Ovary (tissue), 9 donors: ENCODE results near the gene MRPL14. TPM values are rescaled to one million over a fixed set of nuclear protein-coding genes. Genes with fewer than 3 reads are reported as not detected.
"Not testable (repeated sequence)": the region's sequence is repeated elsewhere in the genome, so short reads cannot be mapped to it uniquely, and the experiment has no call there.

ENCODE experiments used
- DNase-seq, 5 donors: peaks; one replicate each; pipeline ENCODE4 v3.0.0-alpha.2; 2019 to 2020
- H3K27ac ChIP-seq, 2 donors: fragments of 200-600 bp; one replicate each; pipeline versions ENCODE4 v1.5.1 to v1.8.0; 2019 to 2022
- H3K27me3 ChIP-seq: fragments of 200-600 bp; one replicate; pipeline ENCODE4 v1.8.0; 2022
- H3K36me3 ChIP-seq: fragments of 200-600 bp; sonication (generic); one replicate; pipeline ENCODE4 v1.5.1; 2019
- H3K4me1 ChIP-seq: one replicate; pipeline ENCODE4 v1.8.1; 2013; ENCODE audit warnings: mild to moderate bottlenecking, moderate library complexity; ENCODE audit not compliant: insufficient read depth
- H3K4me3 ChIP-seq: fragments of 200-600 bp; sonication (generic); one replicate; pipeline ENCODE4 v1.5.1; 2017
- H3K9me3 ChIP-seq, 2 donors: fragments of 200-600 bp in 1 of 2; sonication (generic) in 1 of 2; one replicate each; pipeline versions ENCODE4 v1.5.1 to v1.8.1; 2013 to 2019; ENCODE audit warnings: mild to moderate bottlenecking in 1 of 2, moderate library complexity in 1 of 2
- EP300 ChIP-seq: sonication (generic); formaldehyde crosslinking; IDR thresholded peaks from one replicate; pipeline ENCODE4 v1.6.1; 2017; ENCODE audit warnings: antibody characterized with exemption
- POLR2A ChIP-seq: fragments of 450-650 bp; IDR thresholded peaks from one replicate; pipeline ENCODE4 v1.6.1; 2017; ENCODE audit warnings: antibody characterized with exemption, mild to moderate bottlenecking, moderate library complexity
- WGBS, 3 donors: extraction: QIAGEN DNeasy Blood & Tissue Kit in 1 of 3; methylation state at CpG; one replicate each; pipeline versions ENCODE4 v1.1.5 to v1.1.7; 2013 to 2017; 5-methylcytosine and 5-hydroxymethylcytosine counted together
- intact Hi-C, 4 donors: fragments of 100-400 bp; cut with DNase I; formaldehyde crosslinking; loops; one replicate each; pipeline versions ENCODE4 v1.11.0 to v1.15.1; 2022 to 2023
- polyA plus RNA-seq, 2 donors: library from polyadenylated mRNA; stranded (reverse); fragments of 200-250 nt in 1 of 2; fragments of 350-450 nt in 1 of 2; fragmentation: Illumina TruSeq in 1 of 2; extraction: RNeasy Lipid Tissue Mini Kit (QIAGEN cat#74804) in 1 of 2; gene quantifications; one replicate each; pipeline ENCODE4 v1.2.3, GENCODE V29; 2013 to 2014
- total RNA-seq, 7 donors: library from RNA; depleted of rRNA in 2 of 7; stranded (reverse); fragments of >200 nt in 2 of 7; fragmentation: NEBNext Ultra II Directional in 3 of 7; extraction: Animal tissue kit (Norgen Biotek cat#: 25700) in 3 of 7; gene quantifications; one replicate each; pipeline versions ENCODE4 v1.1.0 to v1.2.4, GENCODE V29; 2016 to 2023
- TF ChIP-seq, protein P1 (sequence below), 3 donors: fragments of 450-650 bp in 2 of 3; fragments of 200-600 bp in 1 of 3; IDR thresholded peaks; one replicate each; pipeline versions ENCODE4 v1.5.1 to v1.8.0; 2016 to 2022; ENCODE audit warnings: antibody characterized with exemption in 3 of 3, mild to moderate bottlenecking in 1 of 3
- donor health status: DM: no; HTN: no; CAD: no; lungs with moderate emphysema.
- donor health status: DM: no; HTN: no; CAD: no.
- donor health status: Bipolar disorder and iron deficiency.
- donor health status: DM: yes; HTN: yes; CAD: no.
- donor health status: DM: no; HTN: no; CAD: no.
- donor health status: DM: yes; HTN: yes; CAD: no.

The MRPL14 gene
- total and polyA plus RNA-seq, 9 donors = 20.8 to 35.9 (median 24.6) TPM

- intact Hi-C loops = loop anchor here in 2 of 4 donors (5.0 to 10.0 kb wide), 2 partner anchors 58 to 240 kb away; no protein-coding TSS in a partner anchor
- 86 to 88% (median 87%) methylated on average over 10 of the region's 10 CpGs for whole genome bisulfite sequencing, 3 donors
- H3K27ac ChIP-seq = no peak overlapping the region
- DNase-seq = no peak
- H3K4me1 ChIP-seq = no peaks in the 10 kb centered on the region
- no peak overlapping the region for H3K4me3 ChIP-seq
- H3K9me3 ChIP-seq = no peaks in the 10 kb centered on the region
- no peaks in the 10 kb centered on the region for H3K27me3 ChIP-seq
- no peaks in the 10 kb centered on the region for H3K36me3 ChIP-seq
- no peak for TF ChIP-seq EP300
- TF ChIP-seq POLR2A = no peak
- TF ChIP-seq, protein P1, sequence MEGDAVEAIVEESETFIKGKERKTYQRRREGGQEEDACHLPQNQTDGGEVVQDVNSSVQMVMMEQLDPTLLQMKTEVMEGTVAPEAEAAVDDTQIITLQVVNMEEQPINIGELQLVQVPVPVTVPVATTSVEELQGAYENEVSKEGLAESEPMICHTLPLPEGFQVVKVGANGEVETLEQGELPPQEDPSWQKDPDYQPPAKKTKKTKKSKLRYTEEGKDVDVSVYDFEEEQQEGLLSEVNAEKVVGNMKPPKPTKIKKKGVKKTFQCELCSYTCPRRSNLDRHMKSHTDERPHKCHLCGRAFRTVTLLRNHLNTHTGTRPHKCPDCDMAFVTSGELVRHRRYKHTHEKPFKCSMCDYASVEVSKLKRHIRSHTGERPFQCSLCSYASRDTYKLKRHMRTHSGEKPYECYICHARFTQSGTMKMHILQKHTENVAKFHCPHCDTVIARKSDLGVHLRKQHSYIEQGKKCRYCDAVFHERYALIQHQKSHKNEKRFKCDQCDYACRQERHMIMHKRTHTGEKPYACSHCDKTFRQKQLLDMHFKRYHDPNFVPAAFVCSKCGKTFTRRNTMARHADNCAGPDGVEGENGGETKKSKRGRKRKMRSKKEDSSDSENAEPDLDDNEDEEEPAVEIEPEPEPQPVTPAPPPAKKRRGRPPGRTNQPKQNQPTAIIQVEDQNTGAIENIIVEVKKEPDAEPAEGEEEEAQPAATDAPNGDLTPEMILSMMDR (IDR thresholded peaks at IDR 0.05) = no peak
Observed at GRCh38 chr6:44094403-44095242, 32.6 kb downstream of the MRPL14 start.

GRCh38 chr6:44093750-44094402 is 33.4 kb downstream of the MRPL14 start:
- H3K27ac ChIP-seq = no peak overlapping the region
- H3K4me3 ChIP-seq = no peak overlapping the region
- no peaks in the 10 kb centered on the region for H3K36me3 ChIP-seq
- 84 to 90% (median 89%) methylated on average over 6 of the region's 6 CpGs for WGBS, 3 donors
- H3K27me3 ChIP-seq = no peaks in the 10 kb centered on the region
- intact Hi-C loops = loop anchor here in 1 of 4 donors (10.0 kb wide), 1 partner anchor 241 kb away; no protein-coding TSS in a partner anchor
- DNase-seq = no peak
- no peaks in the 10 kb centered on the region for H3K9me3 ChIP-seq
- TF ChIP-seq, protein P1 (IDR thresholded peaks at IDR 0.05) = no peak
- no peak for TF ChIP-seq EP300
- no peaks in the 10 kb centered on the region for H3K4me1 ChIP-seq

GRCh38 chr6:44093066-44093465 is 34.2 kb downstream of the MRPL14 start:
- Histone ChIP-seq H3K36me3 (no peaks in the 10 kb centered on the region), H3K4me3 (no peak overlapping the region), H3K27ac (no peak overlapping the region), H3K4me1 (no peaks in the 10 kb centered on the region), H3K27me3 (no peaks in the 10 kb centered on the region), H3K9me3 (no peaks in the 10 kb centered on the region)
- DNase-seq = no peak
- 78 to 85% (median 79%) methylated on average over 5 of the region's 5 CpGs for WGBS, 3 donors
- intact Hi-C loops = loop anchor here in 1 of 4 donors (10.0 kb wide), 1 partner anchor 242 kb away; no protein-coding TSS in a partner anchor
- no peak for TF ChIP-seq EP300
- TF ChIP-seq, protein P1 (IDR thresholded peaks at IDR 0.05) = no peak
- TF ChIP-seq POLR2A = no peak

DNA sequence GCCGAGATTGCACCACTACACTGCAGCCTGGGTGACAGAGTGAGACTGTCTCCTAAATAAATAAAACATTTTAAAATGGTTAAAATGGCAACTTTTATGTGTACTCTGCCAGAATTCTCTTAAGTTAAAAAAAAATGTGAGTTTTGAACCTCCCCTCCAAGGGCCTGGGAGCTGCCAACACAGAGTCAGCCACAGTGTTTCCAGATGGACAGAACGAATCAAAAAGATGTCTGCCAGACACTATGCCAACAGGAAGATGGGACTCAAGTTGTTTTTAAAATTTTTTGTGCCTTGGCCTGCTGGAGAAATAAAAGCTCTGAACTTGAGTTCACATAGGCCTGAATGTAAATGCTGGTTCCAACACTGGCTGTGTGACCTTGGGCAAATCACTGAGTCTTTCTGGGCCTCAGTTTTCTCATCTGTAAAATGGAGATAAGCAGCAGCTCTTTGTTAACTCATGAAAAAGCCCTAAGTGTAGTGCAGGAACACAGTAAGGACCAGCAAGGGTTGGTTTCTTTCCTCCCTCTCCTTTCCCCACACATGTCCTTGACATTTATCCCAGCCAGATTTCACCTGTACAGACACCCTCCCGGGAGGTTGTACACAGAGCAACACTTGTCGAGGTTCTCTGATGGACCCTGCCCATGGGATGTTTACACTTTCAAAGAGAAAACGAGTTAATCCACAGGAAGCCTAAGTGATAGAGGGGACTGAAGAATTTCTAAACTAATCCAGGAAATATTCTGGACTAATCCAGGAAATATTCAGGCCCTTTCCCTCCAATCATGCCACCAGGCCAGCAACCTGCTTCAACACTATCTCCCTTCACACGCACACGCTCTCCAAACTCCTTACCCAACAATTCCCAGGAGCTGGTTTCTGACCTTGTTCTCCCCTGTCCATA is 35.0 kb downstream of the MRPL14 start:
- intact Hi-C loops = loop anchor here in 1 of 4 donors (10.0 kb wide), 1 partner anchor 243 kb away; no protein-coding TSS in a partner anchor
- TF ChIP-seq, protein P1 (IDR thresholded peaks at IDR 0.05) = no peak
- no peak for TF ChIP-seq POLR2A
- no peak for TF ChIP-seq EP300
- DNase-seq = no peak
- no peaks in the 10 kb centered on the region for H3K36me3 ChIP-seq
- H3K4me1 ChIP-seq = no peaks in the 10 kb centered on the region
- H3K27me3 ChIP-seq = no peaks in the 10 kb centered on the region
- 52 to 63% (median 58%) methylated on average over 7 of the region's 7 CpGs for WGBS, 3 donors
- no peaks in the 10 kb centered on the region for H3K9me3 ChIP-seq
- no peak overlapping the region for H3K27ac ChIP-seq
- no peak overlapping the region for H3K4me3 ChIP-seq

DNA sequence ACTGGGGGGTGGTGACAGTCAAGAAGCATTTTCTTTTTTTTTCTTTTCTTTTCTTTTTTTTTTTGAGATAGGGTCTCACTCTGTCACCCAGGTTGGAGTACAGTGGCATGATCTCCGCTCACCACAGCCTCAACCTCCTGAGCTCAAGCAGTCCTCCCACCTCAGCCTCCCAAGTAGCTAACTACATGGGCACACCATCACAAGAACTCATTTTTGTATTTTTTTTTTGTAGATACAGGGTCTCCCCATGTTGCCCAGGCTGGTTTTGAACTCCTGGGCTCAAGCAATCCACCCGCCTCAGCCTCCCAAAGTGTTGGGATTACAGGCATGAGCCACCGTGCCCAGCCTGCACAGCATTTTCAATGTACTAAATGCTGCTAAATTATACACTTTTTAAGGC is 35.9 kb downstream of the MRPL14 start:
- not testable (repeated sequence) for H3K4me3 ChIP-seq, H3K4me1 ChIP-seq, H3K27me3 ChIP-seq, H3K27ac ChIP-seq, H3K36me3 ChIP-seq, DNase-seq, H3K9me3 ChIP-seq
- intact Hi-C loops = loop anchor here in 1 of 4 donors (10.0 kb wide), 1 partner anchor 243 kb away; no protein-coding TSS in a partner anchor
- WGBS, 3 donors = 90 to 98% (median 97%) methylated on average over 3 of the region's 3 CpGs
